RKO (cell line): ENCODE measurements around the gene TGDS.
"Not testable (repeated sequence)": the region's sequence is repeated elsewhere in the genome, so short reads cannot be mapped to it uniquely, and the experiment has no call there.

ENCODE experiments used
- DNase-seq: peaks from one replicate; pipeline ENCODE4 v3.0.0-alpha.2; 2016; ENCODE audit warnings: low spot score

TGDS gene

DNA sequence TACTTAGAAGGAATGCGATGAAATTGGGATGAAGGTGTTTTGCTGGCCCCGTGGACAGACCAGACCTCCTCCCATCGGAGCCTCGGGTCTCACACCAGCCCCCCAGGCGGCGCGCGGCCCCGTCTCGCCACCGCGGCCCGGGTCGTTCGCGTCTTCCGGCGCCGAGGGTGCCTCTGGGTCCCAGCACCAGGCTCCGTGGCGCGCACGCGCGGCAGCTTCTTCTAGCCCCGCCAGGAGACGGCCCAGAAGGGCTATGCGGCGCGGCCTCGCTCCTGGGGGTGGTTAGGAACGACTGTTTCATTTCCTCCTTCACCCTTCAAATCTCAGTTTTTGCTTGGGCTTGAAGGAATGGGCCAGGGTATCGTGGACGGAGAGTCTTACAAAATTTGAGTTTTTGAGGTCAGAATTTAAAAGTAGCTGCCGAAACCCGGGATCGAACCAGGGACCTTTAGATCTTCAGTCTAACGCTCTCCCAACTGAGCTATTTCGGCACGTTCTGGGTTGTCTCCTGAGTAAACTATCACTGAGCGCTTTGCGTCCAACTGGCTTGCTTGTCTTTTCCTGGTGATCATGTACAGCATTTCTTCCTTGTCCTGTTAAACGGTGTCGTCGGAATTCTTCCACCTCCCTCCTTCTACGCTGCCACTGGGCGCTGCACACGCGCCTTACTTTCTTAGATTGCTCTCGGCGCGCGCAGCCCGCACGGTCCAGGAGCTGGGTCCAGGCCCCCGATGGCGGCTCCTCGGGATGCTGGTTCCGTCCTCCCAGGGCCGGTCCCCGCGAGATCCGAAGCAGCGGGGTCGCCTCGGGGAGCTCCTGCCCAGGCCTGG, 46.5 kb downstream of the TGDS start:
- peak; percentile 91 for DNase-seq

DNA sequence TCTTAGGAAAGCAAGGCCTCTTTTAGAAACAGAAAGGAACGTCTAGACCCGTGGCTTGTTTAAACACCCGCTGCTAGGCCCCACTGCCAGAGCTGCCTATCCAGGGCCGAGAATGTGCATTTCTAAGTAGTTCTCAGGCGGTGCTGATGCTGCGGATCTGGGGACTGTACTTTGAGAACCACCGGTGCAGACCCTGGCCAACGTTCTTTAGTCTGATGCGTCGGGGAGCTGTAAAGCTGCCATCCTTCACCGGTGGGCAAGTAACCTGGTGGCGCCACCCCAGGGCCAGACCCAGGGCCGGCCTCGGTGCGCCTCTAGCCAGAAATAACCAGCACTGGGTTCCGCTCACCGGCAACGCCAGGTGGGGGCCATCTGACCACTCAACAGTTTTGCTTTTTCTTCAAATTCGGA, 47.1 kb downstream of the TGDS start:
- DNase-seq: peak; percentile 58

GRCh38 chr13:94548382-94548781, 47.6 kb downstream of the TGDS start:
- DNase-seq: peak; percentile 21

DNA sequence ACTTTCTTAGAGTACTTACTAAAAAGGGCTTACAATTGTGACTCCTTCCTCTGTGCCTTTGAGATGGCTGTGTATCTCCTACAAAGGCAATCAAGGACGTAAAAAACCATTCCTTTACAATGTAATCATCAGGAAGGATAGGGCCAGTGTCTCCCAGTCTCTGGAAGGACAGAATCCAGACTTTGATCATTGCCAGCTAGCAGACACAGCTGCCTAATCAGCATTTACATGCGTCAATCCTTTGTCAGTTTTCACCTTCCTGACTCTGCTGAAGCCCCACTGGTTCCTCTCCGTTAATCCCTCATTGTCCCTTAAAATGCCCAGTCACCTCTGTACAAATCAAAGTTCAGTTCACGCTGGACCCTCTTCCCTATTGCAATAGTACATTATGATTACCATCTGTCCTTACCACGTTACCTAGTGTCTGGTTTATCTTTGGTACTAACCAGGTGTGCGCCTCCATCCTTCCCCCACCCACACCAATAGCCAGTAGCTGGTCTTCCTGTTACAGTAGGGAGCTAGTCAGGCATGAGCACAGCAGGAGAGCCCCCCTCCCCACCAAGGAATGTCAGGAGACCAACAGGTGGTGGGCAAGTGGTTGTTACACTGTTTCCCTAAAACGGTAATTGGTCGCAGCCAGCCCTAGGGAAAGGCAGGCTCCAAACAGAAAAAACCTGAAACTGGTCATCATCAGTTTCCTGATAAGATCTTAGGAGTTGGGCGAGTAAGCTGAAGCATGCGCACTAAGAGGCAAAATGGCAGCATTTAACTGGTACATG, 49.7 kb downstream of the TGDS start:
- DNase-seq: no peak

DNA sequence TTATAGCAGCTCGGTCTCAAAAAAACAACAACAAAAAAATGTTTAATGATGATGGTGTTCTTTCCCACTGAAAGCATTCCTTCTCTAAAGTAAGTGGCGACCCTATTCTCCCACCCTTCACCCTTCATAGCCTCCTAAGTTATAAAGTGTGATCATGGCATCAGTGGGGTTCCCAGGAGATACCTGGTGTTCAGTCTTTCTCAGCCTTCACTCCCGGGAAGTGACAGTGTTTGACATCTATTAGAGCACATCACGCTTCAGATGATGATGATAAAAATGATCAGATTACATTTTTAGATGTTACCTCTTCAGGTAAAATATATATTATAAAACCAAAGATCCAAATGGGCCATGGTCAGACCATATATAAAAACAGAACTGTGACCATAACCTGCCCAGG, 51.0 kb downstream of the TGDS start:
- no peak for DNase-seq

DNA sequence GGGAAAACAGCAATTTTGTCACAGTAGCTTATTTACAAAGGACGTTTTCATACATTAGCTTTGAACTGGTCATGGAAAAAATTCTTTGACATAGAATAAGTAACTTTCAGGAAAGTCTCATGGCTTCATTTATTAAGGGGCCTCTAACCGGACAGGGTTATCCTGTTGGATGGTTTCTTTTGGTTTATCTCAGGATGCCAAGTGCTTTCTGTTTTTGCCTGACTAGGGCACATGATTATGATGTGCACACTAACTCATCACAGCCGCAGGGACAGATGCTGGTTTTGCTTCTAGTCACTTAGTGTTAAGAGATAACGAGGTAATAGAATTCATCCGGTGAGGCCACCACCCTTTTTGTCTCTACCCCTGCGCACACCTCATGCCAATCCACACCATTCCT, 53.0 kb downstream of the TGDS start:
- DNase-seq: no peak

GRCh38 chr13:94537740-94538630, 58.0 kb downstream of the TGDS start:
- peak; percentile 40 for DNase-seq

GRCh38 chr13:94535775-94536174, 60.2 kb downstream of the TGDS start:
- DNase-seq: no peak

DNA sequence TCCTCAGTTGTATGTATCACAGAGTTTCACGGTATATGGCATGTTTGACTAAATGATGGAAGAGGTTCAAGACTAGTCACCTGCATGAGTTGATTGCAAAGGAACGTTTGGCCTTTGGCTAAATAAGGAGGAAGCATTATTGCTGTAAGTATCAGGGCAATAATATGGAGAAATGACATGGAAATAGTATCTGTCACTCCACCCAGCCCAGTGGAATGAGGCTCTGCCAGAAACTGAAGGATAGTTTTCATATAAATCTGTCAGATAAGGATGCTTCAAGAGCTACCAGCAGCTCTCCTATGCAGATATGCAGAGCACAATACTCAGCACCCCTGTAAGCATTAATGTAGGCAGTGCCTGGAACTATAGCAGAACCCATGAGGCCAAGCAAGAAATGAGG, 60.7 kb downstream of the TGDS start:
- DNase-seq: no peak

DNA sequence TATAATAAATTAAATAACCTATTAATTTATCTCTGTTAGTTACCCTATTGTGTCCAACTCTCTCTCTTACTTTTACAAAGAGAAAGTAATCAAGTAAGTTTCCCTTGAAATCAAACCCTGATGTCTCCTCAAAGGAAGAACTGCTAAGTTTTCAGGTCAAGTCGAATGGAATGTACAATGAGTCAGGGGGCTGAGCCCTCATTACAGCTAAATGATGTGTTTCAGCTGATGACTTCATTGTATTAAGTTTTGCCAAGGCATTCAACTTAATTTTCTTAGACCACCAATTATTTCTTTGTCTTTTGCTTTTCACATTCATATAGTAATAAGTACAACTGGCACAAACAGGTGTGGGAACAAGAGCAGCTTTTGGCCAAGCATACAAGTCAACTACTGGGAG, 61.8 kb downstream of the TGDS start:
- peak; percentile 48 for DNase-seq

GRCh38 chr13:94532278-94532677, 63.7 kb downstream of the TGDS start:
- not testable (repeated sequence) for DNase-seq

DNA sequence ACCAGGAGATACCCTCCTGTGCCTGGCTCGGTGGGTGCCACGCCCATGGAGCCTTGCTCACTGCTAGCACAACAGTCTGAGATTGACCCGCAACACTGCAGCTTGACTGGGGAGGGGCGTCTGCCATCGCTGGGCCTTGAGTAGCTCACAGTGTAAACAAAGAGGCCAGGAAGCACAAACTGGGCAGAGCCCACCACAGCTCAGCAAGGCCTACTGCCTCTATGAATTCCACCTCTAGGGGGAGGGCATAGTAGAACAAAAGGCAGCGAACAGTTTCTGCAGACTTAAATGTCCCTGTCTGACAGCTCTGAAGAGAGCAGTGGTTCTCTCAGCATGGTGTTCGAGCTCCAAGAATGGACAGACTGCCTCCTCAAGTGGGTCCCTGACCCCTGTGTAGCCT, 69.0 kb downstream of the TGDS start:
- not testable (repeated sequence) for DNase-seq

GRCh38 chr13:94525781-94526180, 70.2 kb downstream of the TGDS start:
- no peak for DNase-seq

DNA sequence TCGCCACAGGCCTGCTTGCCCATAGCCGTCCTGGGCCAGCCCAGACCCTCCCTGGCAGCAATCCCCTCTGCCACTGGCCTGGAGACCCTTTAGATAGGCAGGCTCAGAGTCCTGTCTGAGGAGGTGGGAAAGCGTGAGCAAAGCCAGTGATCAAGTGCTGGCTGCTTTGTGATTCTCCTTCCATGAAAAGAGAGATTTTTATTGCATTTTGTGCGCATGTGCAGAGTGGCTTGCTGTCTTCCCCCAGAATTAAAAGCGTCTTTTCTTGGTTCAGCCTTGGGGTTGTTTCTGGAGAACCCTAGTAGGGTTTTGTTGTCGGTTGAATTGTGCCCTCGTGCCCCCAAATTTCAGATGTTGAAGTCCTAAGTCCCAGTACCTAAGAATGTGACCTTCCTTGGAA, 71.5 kb downstream of the TGDS start:
- DNase-seq: no peak
